Fibroblast of lung (primary cell): ENCODE results near the gene POGZ. TPM values are rescaled to one million over a fixed set of nuclear protein-coding genes. Genes with fewer than 3 reads are reported as not detected.

Experiments
- DNase-seq, 2 donors: peaks; one replicate each; pipeline versions ENCODE4 v3.0.0 to v3.0.0-alpha.2; 2010; ENCODE audit warnings: low read depth in 2 of 2
- H2AFZ ChIP-seq: 2 replicates; pipeline ENCODE4 v1.5.1; 2012; ENCODE audit warnings: low read length, control low read depth, inconsistent platforms
- H3K27ac ChIP-seq: 2 replicates; pipeline ENCODE4 v1.5.1; 2011; ENCODE audit warnings: low read length, control low read depth; ENCODE audit not compliant: insufficient read depth
- H3K27me3 ChIP-seq: 2 replicates; pipeline ENCODE4 v1.5.1; 2011; ENCODE audit warnings: mild to moderate bottlenecking, low read length; ENCODE audit not compliant: control insufficient read depth, insufficient read depth
- H3K36me3 ChIP-seq: 2 replicates; pipeline ENCODE4 v1.5.1; 2011; ENCODE audit warnings: low read length; ENCODE audit not compliant: control insufficient read depth, insufficient read depth
- H3K4me1 ChIP-seq: 2 replicates; pipeline ENCODE4 v1.5.1; 2011; ENCODE audit warnings: low read length; ENCODE audit not compliant: control insufficient read depth, insufficient read depth; ENCODE audit errors: extremely low read depth
- H3K4me2 ChIP-seq: 2 replicates; pipeline ENCODE4 v1.5.1; 2011; ENCODE audit warnings: low read length, control low read depth; ENCODE audit not compliant: insufficient read depth; ENCODE audit errors: extremely low read depth
- H3K4me3 ChIP-seq, 4 experiments: fragments of 200-600 bp in 1 of 4; sonication (generic) in 1 of 4; replicated peaks in 1 of 4; 2 replicates each; pipeline ENCODE4 v1.5.1; 2011 to 2016; ENCODE audit warnings: low read length in 4 of 4, low read depth in 3 of 4, mild to moderate bottlenecking in 3 of 4, control low read depth in 2 of 4, inconsistent platforms in 1 of 4, mixed read lengths in 1 of 4; ENCODE audit not compliant: insufficient read depth in 1 of 4; ENCODE audit errors: control extremely low read depth in 1 of 4
- H3K79me2 ChIP-seq: 2 replicates; pipeline ENCODE4 v1.5.1; 2012; ENCODE audit warnings: mild to moderate bottlenecking, low read length, inconsistent platforms; ENCODE audit not compliant: control insufficient read depth, insufficient read depth
- H3K9ac ChIP-seq: 2 replicates; pipeline ENCODE4 v1.5.1; 2011; ENCODE audit warnings: mild to moderate bottlenecking, low read length, control low read depth; ENCODE audit not compliant: insufficient read depth
- H3K9me3 ChIP-seq: 2 replicates; pipeline ENCODE4 v1.5.1; 2012; ENCODE audit warnings: low read depth, low read length; ENCODE audit not compliant: control insufficient read depth, insufficient read depth
- H4K20me1 ChIP-seq: 2 replicates; pipeline ENCODE4 v1.5.1; 2011; ENCODE audit warnings: low read length; ENCODE audit not compliant: control insufficient read depth, insufficient read depth; ENCODE audit errors: extremely low read depth
- CTCF ChIP-seq, 2 donors: IDR thresholded peaks in 1 of 2; conservative IDR thresholded peaks in 1 of 2; 1 replicate in 1 of 2; 2 replicates in 1 of 2; pipeline ENCODE4 v1.5.1; 2011 to 2012; ENCODE audit warnings: low read length in 2 of 2, control low read depth in 1 of 2, inconsistent platforms in 1 of 2, low read depth in 1 of 2, mild to moderate bottlenecking in 1 of 2
- EZH2 ChIP-seq: IDR thresholded peaks from 2 replicates; pipeline ENCODE4 v1.5.1; 2012; ENCODE audit warnings: low read length, control low read depth, mild to moderate bottlenecking; ENCODE audit errors: missing control alignments
- polyA plus RNA-seq, 2 donors: library from polyadenylated mRNA; depleted of rRNA in 1 of 2; stranded (reverse) in 1 of 2; unstranded in 1 of 2; fragments of >200 nt; gene quantifications; 2 replicates each; pipeline ENCODE4 v1.2.1, GENCODE V29; 2011 to 2012; ENCODE audit warnings: missing spikeins in 1 of 2
- total RNA-seq: library from RNA; depleted of rRNA; stranded (reverse); fragments of >200 nt; gene quantifications from 2 replicates; pipeline ENCODE4 v1.2.1, GENCODE V29; 2014

Gene POGZ
- total and polyA plus RNA-seq, 2 donors (not counting 1 experiment from before 2014, with no cell fraction given) = 21.6 to 27.6 TPM

DNA sequence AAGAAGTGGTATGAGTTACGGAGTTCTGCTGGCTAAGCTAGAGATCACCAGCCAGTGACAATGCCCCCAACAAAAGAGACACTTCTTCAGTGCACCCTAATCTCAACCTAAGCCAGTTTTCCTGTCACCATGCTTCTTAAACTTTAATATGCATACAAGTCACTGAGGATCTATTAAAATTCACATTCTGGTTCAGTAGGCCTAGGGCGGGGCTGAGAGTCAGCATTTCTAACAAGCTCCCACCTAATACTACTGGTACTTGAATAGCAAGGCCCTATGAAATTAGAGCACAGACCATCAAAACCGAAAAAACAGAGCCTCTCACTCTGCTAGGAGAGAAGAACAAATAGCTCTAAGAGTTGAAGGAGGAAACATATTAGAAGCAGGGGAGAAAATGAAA, 52.0 kb downstream of the POGZ start:
- no peak overlapping the region for H3K4me3 ChIP-seq
- peaks cover 22% of the 10 kb centered on the region for H3K36me3 ChIP-seq

GRCh38 chr1:151406176-151406575, 53.1 kb downstream of the POGZ start:
- Histone ChIP-seq H3K27me3 (no peaks in the 10 kb centered on the region), H3K36me3 (peaks cover 18% of the 10 kb centered on the region), H3K4me2 (no peak overlapping the region), H4K20me1 (peaks cover 2% of the 10 kb centered on the region), H3K4me3 (no peak overlapping the region), H3K4me1 (peaks cover 1% of the 10 kb centered on the region), H3K79me2 (peaks cover 2% of the 10 kb centered on the region), H2AFZ (no peak overlapping the region), H3K9ac (no peak overlapping the region), H3K27ac (no peak overlapping the region), H3K9me3 (no peaks in the 10 kb centered on the region)
- TF ChIP-seq EZH2 = no peak
- TF ChIP-seq CTCF (conservative IDR thresholded peaks at IDR 0.05 in 1 of 2, IDR thresholded peaks at IDR 0.05 in 1 of 2; ENCODE audit: low read depth in 1 of 2, low read length in 2 of 2) = no peak
- DNase-seq = no peak

More for the DNA sequence above, 52.0 kb downstream of the POGZ start:
- no peaks in the 10 kb centered on the region for H3K9me3 ChIP-seq
- H2AFZ ChIP-seq = no peak overlapping the region
- H3K4me1 ChIP-seq = no peaks in the 10 kb centered on the region
- TF ChIP-seq CTCF (conservative IDR thresholded peaks at IDR 0.05 in 1 of 2, IDR thresholded peaks at IDR 0.05 in 1 of 2; ENCODE audit: low read depth in 1 of 2, low read length in 2 of 2) (no peak), EZH2 (no peak)
- no peak overlapping the region for H3K27ac ChIP-seq
- no peaks in the 10 kb centered on the region for H3K79me2 ChIP-seq
- H4K20me1 ChIP-seq = peaks cover 2% of the 10 kb centered on the region
- no peak overlapping the region for H3K4me2 ChIP-seq
- no peak for DNase-seq
- H3K9ac ChIP-seq = no peak overlapping the region
- H3K27me3 ChIP-seq = no peaks in the 10 kb centered on the region

DNA sequence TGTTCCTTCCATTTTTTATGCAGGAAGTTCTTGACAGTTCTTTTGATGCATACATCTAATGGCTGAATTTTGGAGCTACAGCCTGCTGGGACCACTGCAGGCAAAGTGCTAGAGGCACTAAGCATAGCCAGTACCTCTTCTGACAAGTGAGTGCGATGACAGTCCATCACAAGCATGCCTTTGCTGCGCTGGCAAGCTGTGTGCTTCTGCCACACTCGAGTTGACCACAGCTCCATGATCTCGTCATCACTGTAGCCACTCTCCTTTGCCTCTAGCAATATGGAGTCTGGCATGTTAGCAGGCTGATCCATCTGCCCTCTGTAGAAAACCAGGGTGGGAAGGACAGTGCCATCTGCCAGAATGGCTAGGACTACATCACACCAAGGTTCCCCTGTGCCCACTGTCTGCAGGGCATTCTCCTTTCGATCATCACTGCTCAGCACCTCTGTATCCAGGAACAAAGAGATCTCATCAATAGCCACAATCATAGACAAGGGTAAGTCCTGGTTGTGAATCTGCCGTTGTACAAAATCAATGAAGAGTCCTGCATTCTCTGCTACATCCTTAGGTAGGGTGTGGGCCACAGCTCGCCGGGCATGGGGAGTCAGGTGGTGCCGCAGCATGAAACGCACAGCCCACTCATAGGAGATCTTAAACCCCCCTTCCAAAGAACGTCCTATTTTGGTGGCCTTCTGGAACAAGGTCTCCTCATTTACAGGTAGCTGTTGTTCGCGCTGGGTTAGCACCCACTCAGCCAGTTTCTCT, 53.9 kb downstream of the POGZ start:
- peaks cover 2% of the 10 kb centered on the region for H4K20me1 ChIP-seq
- H3K79me2 ChIP-seq = peaks cover 10% of the 10 kb centered on the region
- no peak overlapping the region for H2AFZ ChIP-seq
- no peak overlapping the region for H3K27ac ChIP-seq
- H3K27me3 ChIP-seq = no peaks in the 10 kb centered on the region
- H3K36me3 ChIP-seq = peaks cover 24% of the 10 kb centered on the region
- no peak overlapping the region for H3K4me3 ChIP-seq
- no peak for DNase-seq
- no peak overlapping the region for H3K9ac ChIP-seq
- TF ChIP-seq CTCF (conservative IDR thresholded peaks at IDR 0.05 in 1 of 2, IDR thresholded peaks at IDR 0.05 in 1 of 2; ENCODE audit: low read depth in 1 of 2, low read length in 2 of 2) (no peak), EZH2 (no peak)
- H3K4me1 ChIP-seq = peaks cover 8% of the 10 kb centered on the region
- H3K4me2 ChIP-seq = no peak overlapping the region
- H3K9me3 ChIP-seq = no peaks in the 10 kb centered on the region
